Keratinocyte (primary cell): ENCODE data around the gene FAM193B. TPM values are rescaled to one million over a fixed set of nuclear protein-coding genes. Genes with fewer than 3 reads are reported as not detected.

Source experiments
- DNase-seq: peaks from one replicate; pipeline ENCODE4 v3.0.0-alpha.2; 2011; ENCODE audit warnings: low read depth, missing footprints, low spot score
- FAIRE-seq: peaks from 2 replicates; lab custom pipeline; 2011; peaks lifted over from hg19 to GRCh38; lab: Jason Lieb, UNC
- H2AFZ ChIP-seq: 2 replicates; pipeline ENCODE4 v1.6.0; 2012; ENCODE audit warnings: low read length, control low read depth, inconsistent platforms; ENCODE audit not compliant: control insufficient read depth
- H3K27ac ChIP-seq: 2 replicates; pipeline ENCODE4 v1.5.1; 2011; ENCODE audit warnings: low read length; ENCODE audit not compliant: control insufficient read depth, insufficient read depth
- H3K27me3 ChIP-seq: 3 replicates; pipeline ENCODE4 v1.6.0; 2011; ENCODE audit warnings: low read length; ENCODE audit not compliant: control insufficient read depth, insufficient read depth; ENCODE audit errors: extremely low read depth
- H3K36me3 ChIP-seq, 2 experiments: 2 replicates in 1 of 2; 3 replicates in 1 of 2; pipeline ENCODE4 v1.5.1; 2011; ENCODE audit warnings: low read length in 2 of 2, mild to moderate bottlenecking in 1 of 2; ENCODE audit not compliant: control insufficient read depth in 2 of 2, insufficient read depth in 2 of 2; ENCODE audit errors: extremely low read depth in 1 of 2
- H3K4me1 ChIP-seq: 3 replicates; pipeline ENCODE4 v1.5.1; 2011; ENCODE audit warnings: low read length; ENCODE audit not compliant: control insufficient read depth, insufficient read depth; ENCODE audit errors: extremely low read depth
- H3K4me2 ChIP-seq: 3 replicates; pipeline ENCODE4 v1.6.0; 2011; ENCODE audit warnings: low read depth, low read length; ENCODE audit not compliant: control insufficient read depth, insufficient read depth; ENCODE audit errors: extremely low read depth
- H3K4me3 ChIP-seq, 3 experiments: fragments of 200-600 bp in 1 of 3; sonication (generic) in 1 of 3; 2 replicates in 2 of 3; 3 replicates in 1 of 3; pipeline ENCODE4 v1.5.1; 2011 to 2016; ENCODE audit warnings: low read length in 3 of 3, mild to moderate bottlenecking in 3 of 3, control low read depth in 2 of 3, inconsistent platforms in 1 of 3, low read depth in 1 of 3, mixed read lengths in 1 of 3, mixed run types in 1 of 3, moderate library complexity in 1 of 3; ENCODE audit not compliant: control insufficient read depth in 2 of 3, insufficient read depth in 2 of 3; ENCODE audit errors: extremely low read depth in 1 of 3
- H3K79me2 ChIP-seq: 2 replicates; pipeline ENCODE4 v1.6.0; 2012; ENCODE audit warnings: low read length; ENCODE audit not compliant: control insufficient read depth, insufficient read depth
- H3K9ac ChIP-seq: 3 replicates; pipeline ENCODE4 v1.6.0; 2011; ENCODE audit warnings: low read length; ENCODE audit not compliant: control insufficient read depth, insufficient read depth; ENCODE audit errors: extremely low read depth
- H3K9me1 ChIP-seq: 3 replicates; pipeline ENCODE4 v1.6.0; 2011; ENCODE audit warnings: low read length; ENCODE audit not compliant: control insufficient read depth, insufficient read depth; ENCODE audit errors: extremely low read depth
- H3K9me3 ChIP-seq: 2 replicates; pipeline ENCODE4 v1.5.1; 2012; ENCODE audit warnings: low read depth, low read length; ENCODE audit not compliant: control insufficient read depth
- H4K20me1 ChIP-seq: 3 replicates; pipeline ENCODE4 v1.6.0; 2011; ENCODE audit warnings: low read length; ENCODE audit not compliant: control insufficient read depth, insufficient read depth; ENCODE audit errors: extremely low read depth
- EZH2 ChIP-seq: IDR thresholded peaks from one replicate; pipeline ENCODE4 v1.6.1; 2012; ENCODE audit warnings: inconsistent platforms, mild to moderate bottlenecking, low read length, moderate library complexity
- dilution Hi-C: fragments of 300-500 bp; cut with MboI; formaldehyde crosslinking; loops from one replicate; pipeline ENCODE4 v1.7.0; 2020; ENCODE audit warnings: low sequenced_read_pairs; ENCODE audit not compliant: extremely low pct_ligation_motif_present
- polyA plus RNA-seq, 5 experiments: library from polyadenylated mRNA; depleted of rRNA in 3 of 5; stranded (reverse) in 3 of 5; stranded (forward) in 1 of 5; unstranded in 1 of 5; fragments of >200 nt; gene quantifications; 1 replicate in 1 of 5; 2 replicates in 3 of 5; 3 replicates in 1 of 5; pipeline versions ENCODE4 v1.2.1 to v1.2.3, GENCODE V29; 2011 to 2012; ENCODE audit warnings: missing spikeins in 2 of 5, low read depth in 1 of 5, low replicate concordance in 1 of 5
- TF ChIP-seq, protein P1 (sequence below), 3 experiments: IDR thresholded peaks in 1 of 3; conservative IDR thresholded peaks in 1 of 3; optimal IDR thresholded peaks in 1 of 3; 2 replicates in 2 of 3; 3 replicates in 1 of 3; pipeline versions ENCODE3 to v1.5.1; 2011; ENCODE audit warnings: low read length in 3 of 3, mild to moderate bottlenecking in 3 of 3, moderate library complexity in 2 of 3, control low read depth in 1 of 3, inconsistent platforms in 1 of 3; ENCODE audit not compliant: insufficient read depth in 2 of 3; ENCODE audit errors: extremely low read depth in 1 of 3

The FAM193B gene
- polyA plus RNA-seq, 1 donor (not counting 4 experiments of a cell fraction or from before 2014, with no cell fraction given): 27.5 TPM

DNA sequence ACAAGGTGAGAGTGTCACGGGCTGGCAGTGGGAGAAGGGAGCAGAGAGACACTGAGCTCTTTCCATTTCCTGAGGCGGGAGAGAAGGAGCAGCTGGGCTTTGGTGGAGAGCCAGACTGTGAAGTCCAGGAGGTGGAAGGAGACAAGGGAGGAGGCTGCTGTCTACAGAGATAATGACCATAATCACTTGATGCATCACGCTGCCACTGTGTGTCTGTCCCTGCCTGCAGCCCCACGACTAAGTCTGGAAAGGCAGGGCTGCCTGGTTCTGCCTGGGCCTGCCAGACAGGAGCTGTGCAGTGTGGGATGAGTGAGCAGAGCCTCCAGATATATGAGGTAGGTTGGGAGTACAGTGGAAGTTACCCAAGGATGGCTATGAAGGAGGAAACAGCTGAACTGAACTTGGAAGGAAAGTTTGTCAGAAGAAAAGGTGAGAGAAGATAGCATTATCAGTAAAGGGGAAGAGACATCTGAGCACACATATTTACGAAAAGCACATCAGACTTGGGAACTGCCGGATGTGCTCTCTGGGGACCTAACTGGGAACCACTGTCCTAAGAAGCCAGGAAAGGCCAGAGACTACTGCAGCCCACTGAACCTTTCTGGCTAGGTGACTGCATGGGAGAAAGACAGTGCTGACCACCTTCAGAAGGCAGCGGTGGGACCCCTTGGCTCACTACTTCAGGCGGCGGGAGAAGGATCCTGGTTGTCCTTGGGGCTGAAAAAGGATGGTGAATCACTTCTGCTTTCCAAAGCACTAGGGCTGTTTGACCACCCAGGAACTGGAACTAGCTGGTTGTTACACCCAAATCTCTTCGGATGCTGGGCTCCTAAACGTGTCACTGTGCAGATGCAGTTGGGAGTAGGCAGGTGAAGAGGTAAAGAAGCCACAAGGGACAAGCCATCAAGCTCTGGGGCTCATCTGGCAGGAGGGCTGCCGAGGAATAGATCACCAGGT is 24.8 kb downstream of the FAM193B start:
- TF ChIP-seq, protein P1, sequence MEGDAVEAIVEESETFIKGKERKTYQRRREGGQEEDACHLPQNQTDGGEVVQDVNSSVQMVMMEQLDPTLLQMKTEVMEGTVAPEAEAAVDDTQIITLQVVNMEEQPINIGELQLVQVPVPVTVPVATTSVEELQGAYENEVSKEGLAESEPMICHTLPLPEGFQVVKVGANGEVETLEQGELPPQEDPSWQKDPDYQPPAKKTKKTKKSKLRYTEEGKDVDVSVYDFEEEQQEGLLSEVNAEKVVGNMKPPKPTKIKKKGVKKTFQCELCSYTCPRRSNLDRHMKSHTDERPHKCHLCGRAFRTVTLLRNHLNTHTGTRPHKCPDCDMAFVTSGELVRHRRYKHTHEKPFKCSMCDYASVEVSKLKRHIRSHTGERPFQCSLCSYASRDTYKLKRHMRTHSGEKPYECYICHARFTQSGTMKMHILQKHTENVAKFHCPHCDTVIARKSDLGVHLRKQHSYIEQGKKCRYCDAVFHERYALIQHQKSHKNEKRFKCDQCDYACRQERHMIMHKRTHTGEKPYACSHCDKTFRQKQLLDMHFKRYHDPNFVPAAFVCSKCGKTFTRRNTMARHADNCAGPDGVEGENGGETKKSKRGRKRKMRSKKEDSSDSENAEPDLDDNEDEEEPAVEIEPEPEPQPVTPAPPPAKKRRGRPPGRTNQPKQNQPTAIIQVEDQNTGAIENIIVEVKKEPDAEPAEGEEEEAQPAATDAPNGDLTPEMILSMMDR (optimal IDR thresholded peaks at IDR 0.05 in 1 of 3, IDR thresholded peaks at IDR 0.05 in 1 of 3, conservative IDR thresholded peaks at IDR 0.05 in 1 of 3; ENCODE audit: extremely low read depth in 1 of 3, insufficient read depth in 2 of 3, low read length in 3 of 3): no peak
- TF ChIP-seq EZH2: no peak
- Histone ChIP-seq H3K4me1 (peaks cover 19% of the 10 kb centered on the region), H3K9me3 (no peaks in the 10 kb centered on the region), H3K4me3 (no peak overlapping the region), H3K27me3 (no peaks in the 10 kb centered on the region), H3K4me2 (peak overlapping the region; percentile 25), H3K9ac (no peak overlapping the region), H3K27ac (peak overlapping the region; percentile 36), H3K9me1 (no peaks in the 10 kb centered on the region), H3K79me2 (peaks cover 2% of the 10 kb centered on the region), H3K36me3 (peaks cover 52 to 55% of the 10 kb centered on the region in 2 experiments), H4K20me1 (peaks cover 5% of the 10 kb centered on the region), H2AFZ (no peak overlapping the region)
- FAIRE-seq (peak; percentile 63), DNase-seq (no peak)
- dilution Hi-C loops: no loop called here

DNA sequence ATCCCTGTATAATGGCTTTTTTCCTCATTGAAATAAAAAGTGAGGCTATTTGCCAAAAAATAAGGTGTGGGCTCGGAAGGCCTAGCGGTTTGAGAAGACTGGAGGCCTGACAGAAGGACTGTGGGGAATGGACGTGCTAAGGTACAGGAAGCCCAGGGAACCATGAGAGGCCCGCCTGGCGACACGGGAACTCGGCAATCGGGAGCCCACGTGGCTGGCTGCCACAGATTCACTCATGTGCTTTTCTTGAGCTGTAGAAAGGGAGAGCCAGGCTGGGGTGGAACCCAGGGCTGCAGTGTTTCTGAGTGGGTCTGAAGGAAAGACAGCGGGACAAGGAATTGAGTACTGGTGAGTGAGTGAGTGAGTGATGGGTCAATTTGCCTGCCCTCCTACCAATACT is 25.7 kb downstream of the FAM193B start:
- Histone ChIP-seq H3K4me3 (no peak overlapping the region), H3K4me2 (no peak overlapping the region), H3K36me3 (peaks cover 56 to 58% of the 10 kb centered on the region in 2 experiments), H4K20me1 (peaks cover 3% of the 10 kb centered on the region), H3K79me2 (peaks cover 2% of the 10 kb centered on the region), H3K9me3 (no peaks in the 10 kb centered on the region), H3K27me3 (no peaks in the 10 kb centered on the region), H3K4me1 (peaks cover 19% of the 10 kb centered on the region), H3K9me1 (no peaks in the 10 kb centered on the region), H3K9ac (no peak overlapping the region), H3K27ac (no peak overlapping the region), H2AFZ (no peak overlapping the region)
- DNase-seq (no peak), FAIRE-seq (no peak)
- dilution Hi-C loops: no loop called here
- no peak for TF ChIP-seq EZH2
- TF ChIP-seq, protein P1 (optimal IDR thresholded peaks at IDR 0.05 in 1 of 3, IDR thresholded peaks at IDR 0.05 in 1 of 3, conservative IDR thresholded peaks at IDR 0.05 in 1 of 3; ENCODE audit: extremely low read depth in 1 of 3, insufficient read depth in 2 of 3, low read length in 3 of 3): no peak
